BLaER1 treated with 17β-estradiol and CSF1 and Interleukin-3, amounts not matched to agents 10 nM and 100 nM (cell line): ENCODE measurements around the gene BFSP1.

Source experiments
- H3K27ac ChIP-seq, 11 experiments: shearing (Covaris generic); formaldehyde crosslinking; 2 replicates each; pipeline ENCODE4 v1.8.1; 2022
- H3K27me3 ChIP-seq, 11 experiments: shearing (Covaris generic); formaldehyde crosslinking; 2 replicates each; pipeline ENCODE4 v1.8.1; 2022
- H3K36me3 ChIP-seq, 11 experiments: shearing (Covaris generic); formaldehyde crosslinking; 2 replicates each; pipeline ENCODE4 v1.8.1; 2022
- H3K4me1 ChIP-seq, 10 experiments: shearing (Covaris generic); formaldehyde crosslinking; 2 replicates each; pipeline ENCODE4 v1.8.1; 2022
- H3K4me2 ChIP-seq, 11 experiments: shearing (Covaris generic); formaldehyde crosslinking; 2 replicates each; pipeline ENCODE4 v1.8.1; 2022
- H3K4me3 ChIP-seq, 10 experiments: shearing (Covaris generic); formaldehyde crosslinking; 2 replicates each; pipeline ENCODE4 v1.8.1; 2022
- H3K9ac ChIP-seq, 11 experiments: shearing (Covaris generic); formaldehyde crosslinking; 2 replicates each; pipeline ENCODE4 v1.8.1; 2022
- H3K9me3 ChIP-seq, 11 experiments: shearing (Covaris generic); formaldehyde crosslinking; replicated peaks in 1 of 11; 2 replicates each; pipeline ENCODE4 v1.8.1; 2022
- H4K20me1 ChIP-seq, 11 experiments: shearing (Covaris generic); formaldehyde crosslinking; 2 replicates each; pipeline ENCODE4 v1.8.1; 2022
- Cebpa-rat ChIP-seq, 11 experiments: shearing (Covaris generic); IDR thresholded peaks; 2 replicates each; pipeline ENCODE4 v1.8.1; 2022

The BFSP1 gene

GRCh38 chr20:17534077-17534476 lies 2.9 kb upstream of the BFSP1 start:
- Histone ChIP-seq H3K4me3 (no peak overlapping the region), H3K27ac (no peak overlapping the region), H3K4me2 (peak overlapping the region in 5 of 11 experiments; percentile 4 to 39 (median 12); a peak in 6 of 22 replicates)

GRCh38 chr20:17533396-17533795 lies 2.2 kb upstream of the BFSP1 start:
- no peak overlapping the region for H3K4me3 ChIP-seq
- H3K9me3 ChIP-seq = no peaks in the 10 kb centered on the region
- peaks cover 19 to 34% (median 27%) of the 10 kb centered on the region in 11 experiments for H3K27me3 ChIP-seq
- H3K27ac ChIP-seq = no peak overlapping the region
- no peak for TF ChIP-seq Cebpa-rat (IDR thresholded peaks at IDR 0.05)
- peak overlapping the region in 7 of 11 experiments; percentile 3 to 49 (median 18); a peak in 11 of 22 replicates for H3K4me2 ChIP-seq
- no peak overlapping the region for H3K9ac ChIP-seq
- H3K4me1 ChIP-seq = peaks cover 17 to 49% (median 39%) of the 10 kb centered on the region in 10 experiments
- H4K20me1 ChIP-seq = no peaks in the 10 kb centered on the region
- no peaks in the 10 kb centered on the region for H3K36me3 ChIP-seq

More at GRCh38 chr20:17534077-17534476, 2.9 kb upstream of the BFSP1 start:
- H3K36me3 ChIP-seq = no peaks in the 10 kb centered on the region
- TF ChIP-seq Cebpa-rat (IDR thresholded peaks at IDR 0.05) = no peak
- no peaks in the 10 kb centered on the region for H4K20me1 ChIP-seq
- peaks cover 21 to 56% (median 45%) of the 10 kb centered on the region in 10 experiments for H3K4me1 ChIP-seq
- no peaks in the 10 kb centered on the region for H3K9me3 ChIP-seq
- no peak overlapping the region for H3K9ac ChIP-seq
- peaks cover 19 to 33% (median 27%) of the 10 kb centered on the region in 11 experiments for H3K27me3 ChIP-seq

GRCh38 chr20:17531665-17532025 lies 466 bp upstream of the BFSP1 start:
- peak overlapping the region; percentile 68 to 88 (median 79); a peak in 21 of 22 replicates for H3K9ac ChIP-seq
- H3K4me2 ChIP-seq = peak overlapping the region; percentile 86 to 97 (median 92)
- TF ChIP-seq Cebpa-rat (IDR thresholded peaks at IDR 0.05) = no peak
- peak overlapping the region in 10 of 11 experiments; percentile 59 to 88 (median 79); a peak in 20 of 22 replicates for H3K27ac ChIP-seq
- H4K20me1 ChIP-seq = no peaks in the 10 kb centered on the region
- peaks cover 16 to 35% (median 27%) of the 10 kb centered on the region in 10 experiments for H3K4me1 ChIP-seq
- H3K36me3 ChIP-seq = no peaks in the 10 kb centered on the region
- peak overlapping the region; percentile 57 to 70 (median 62) for H3K4me3 ChIP-seq
- peaks cover 19 to 34% (median 27%) of the 10 kb centered on the region in 11 experiments for H3K27me3 ChIP-seq
- no peaks in the 10 kb centered on the region for H3K9me3 ChIP-seq

GRCh38 chr20:17530153-17530552 lies 1.0 kb downstream of the BFSP1 start:
- Histone ChIP-seq H3K27me3 (peaks cover 19 to 34% (median 27%) of the 10 kb centered on the region in 11 experiments), H3K9ac (no peak overlapping the region), H4K20me1 (no peaks in the 10 kb centered on the region), H3K27ac (no peak overlapping the region), H3K4me3 (no peak overlapping the region), H3K4me2 (peak overlapping the region in 8 of 11 experiments; percentile 87 to 97 (median 92); a peak in 12 of 22 replicates), H3K36me3 (no peaks in the 10 kb centered on the region), H3K9me3 (no peaks in the 10 kb centered on the region), H3K4me1 (peaks cover 18 to 43% (median 33%) of the 10 kb centered on the region in 10 experiments)
- no peak for TF ChIP-seq Cebpa-rat (IDR thresholded peaks at IDR 0.05)

GRCh38 chr20:17529586-17529985 lies 1.6 kb downstream of the BFSP1 start:
- Histone ChIP-seq H3K36me3 (no peaks in the 10 kb centered on the region), H3K27me3 (peaks cover 19 to 34% (median 27%) of the 10 kb centered on the region in 11 experiments), H3K4me2 (no peak overlapping the region), H3K27ac (no peak overlapping the region), H3K9ac (no peak overlapping the region), H3K4me1 (peaks cover 23 to 48% (median 39%) of the 10 kb centered on the region in 10 experiments), H3K4me3 (no peak overlapping the region), H3K9me3 (no peaks in the 10 kb centered on the region), H4K20me1 (no peaks in the 10 kb centered on the region)
- no peak for TF ChIP-seq Cebpa-rat (IDR thresholded peaks at IDR 0.05)

GRCh38 chr20:17525650-17526049 lies 5.5 kb downstream of the BFSP1 start:
- Histone ChIP-seq H3K4me2 (peak overlapping the region in 10 of 11 experiments; percentile 43 to 93 (median 84); a peak in 18 of 22 replicates), H4K20me1 (no peaks in the 10 kb centered on the region), H3K36me3 (no peaks in the 10 kb centered on the region), H3K4me3 (no peak overlapping the region), H3K4me1 (peaks cover 23 to 59% (median 53%) of the 10 kb centered on the region in 10 experiments), H3K27ac (0 out of 22 replicates have a peak overlapping the region, but pooled peaks of 1 of the 11 experiments have one; percentile 1), H3K9ac (no peak overlapping the region), H3K27me3 (peaks cover 4 to 16% (median 11%) of the 10 kb centered on the region in 11 experiments), H3K9me3 (no peaks in the 10 kb centered on the region)
- no peak for TF ChIP-seq Cebpa-rat (IDR thresholded peaks at IDR 0.05)

GRCh38 chr20:17525132-17525531 lies 6.0 kb downstream of the BFSP1 start:
- Histone ChIP-seq H3K9me3 (no peaks in the 10 kb centered on the region), H3K4me2 (peak overlapping the region; percentile 43 to 93 (median 84)), H3K27me3 (peaks cover 0 to 11% (median 6%) of the 10 kb centered on the region in 11 experiments; a peak in 21 of 22 replicates), H3K9ac (no peak overlapping the region; a peak in 1 of 22 replicates), H3K4me3 (0 out of 20 replicates have a peak overlapping the region, but pooled peaks of 1 of the 10 experiments have one; percentile 22), H3K36me3 (no peaks in the 10 kb centered on the region), H3K4me1 (peaks cover 28 to 59% (median 57%) of the 10 kb centered on the region in 10 experiments), H3K27ac (peak overlapping the region in 4 of 11 experiments; percentile 46 to 57 (median 56); a peak in 6 of 22 replicates), H4K20me1 (no peaks in the 10 kb centered on the region)
- TF ChIP-seq Cebpa-rat (IDR thresholded peaks at IDR 0.05) = no peak

GRCh38 chr20:17524560-17524959 lies 6.6 kb downstream of the BFSP1 start:
- Histone ChIP-seq H3K4me1 (peaks cover 30 to 63% (median 61%) of the 10 kb centered on the region in 10 experiments), H3K4me2 (peak overlapping the region; percentile 43 to 93 (median 84)), H3K27ac (peak overlapping the region in 8 of 11 experiments; percentile 8 to 59 (median 54); a peak in 14 of 22 replicates), H3K4me3 (peak overlapping the region in 4 of 10 experiments; percentile 7 to 33 (median 21); a peak in 5 of 20 replicates), H4K20me1 (no peaks in the 10 kb centered on the region), H3K9ac (peak overlapping the region in 5 of 11 experiments; percentile 27 to 47 (median 38); a peak in 8 of 22 replicates), H3K9me3 (peaks cover 0 to 2% (median 0%) of the 10 kb centered on the region in 11 experiments; a peak in 2 of 22 replicates), H3K27me3 (peaks cover 0 to 5% (median under 1%) of the 10 kb centered on the region in 11 experiments; a peak in 4 of 22 replicates), H3K36me3 (no peaks in the 10 kb centered on the region)
- TF ChIP-seq Cebpa-rat (IDR thresholded peaks at IDR 0.05) = no peak

GRCh38 chr20:17523326-17523725 lies 7.9 kb downstream of the BFSP1 start:
- no peak for TF ChIP-seq Cebpa-rat (IDR thresholded peaks at IDR 0.05)
- H3K9ac ChIP-seq = peak overlapping the region in 1 of 11 experiments; percentile 25; a peak in 4 of 22 replicates
- H3K4me3 ChIP-seq = no peak overlapping the region
- H3K36me3 ChIP-seq = no peaks in the 10 kb centered on the region
- H3K9me3 ChIP-seq = peaks cover 0 to 13% (median 0%) of the 10 kb centered on the region in 11 experiments; a peak in 7 of 22 replicates
- peak overlapping the region; percentile 43 to 93 (median 84); a peak in 19 of 22 replicates for H3K4me2 ChIP-seq
- H3K27me3 ChIP-seq = no peaks in the 10 kb centered on the region; a peak in 1 of 22 replicates
- H4K20me1 ChIP-seq = no peaks in the 10 kb centered on the region
- H3K4me1 ChIP-seq = peaks cover 43 to 76% (median 74%) of the 10 kb centered on the region in 10 experiments
- peak overlapping the region in 7 of 11 experiments; percentile 34 to 64 (median 55); a peak in 10 of 22 replicates for H3K27ac ChIP-seq
